Measurements from ENCODE around the gene CAB39. TPM values are rescaled to one million over a fixed set of nuclear protein-coding genes. Genes with fewer than 3 reads are reported as not detected.

The CAB39 gene
- total and polyA plus RNA-seq, 2 of the 8 experiments (the other 6 are each of a cell fraction or from before 2014, with no cell fraction given), result 16.4 to 50.5 TPM

DNA sequence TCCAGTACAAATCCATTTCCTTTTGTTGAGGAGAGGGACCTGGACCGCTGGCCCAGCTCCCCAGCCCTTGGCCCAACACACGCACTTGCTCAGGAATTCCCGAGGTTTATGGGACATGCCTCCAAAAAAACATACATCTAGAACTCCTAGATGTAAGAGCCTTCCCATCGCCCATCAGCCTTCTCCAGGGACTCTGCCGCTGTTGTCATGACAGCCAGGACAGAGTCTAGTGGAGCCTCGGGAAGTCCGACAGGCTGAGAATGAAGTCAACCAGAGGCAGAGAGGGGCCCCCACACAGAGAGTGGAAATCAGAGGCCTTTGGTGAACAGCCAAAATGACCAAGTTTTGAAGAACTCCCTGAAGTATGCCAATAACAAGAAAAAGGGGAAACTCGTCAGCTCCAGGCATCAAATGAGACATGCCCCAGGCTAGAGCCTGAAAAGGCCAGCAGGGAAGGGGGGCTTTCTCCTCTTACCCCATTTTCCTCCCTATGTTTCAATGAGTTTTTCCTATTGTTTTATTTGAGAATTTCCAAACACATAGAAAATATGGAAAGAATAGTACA is 43.2 kb upstream of the CAB39 start:
- Histone ChIP-seq H3K4me2 (ENCODE audit: insufficient read depth in 1 of 2, low read depth in 2 of 2, low read length in 2 of 2) (no peak overlapping the region), H2BK15ac (ENCODE audit: low read length) (no peak overlapping the region), H3K4me1 (replicated peaks in 1 of 4; ENCODE audit: control insufficient read depth in 3 of 4, insufficient read depth in 4 of 4, low read length in 3 of 4) (peaks cover 7 to 18% (median 11%) of the 10 kb centered on the region in 4 experiments; a peak in 6 of 7 replicates), H4K5ac (ENCODE audit: insufficient read length, low read depth, low read length) (no peak overlapping the region), H2BK12ac (ENCODE audit: low read depth, low read length) (no peak overlapping the region), H2BK5ac (ENCODE audit: low read depth, low read length) (no peak overlapping the region), H3K27ac (ENCODE audit: low read depth, low read length) (no peak overlapping the region), H3K4me3 (ENCODE audit: extremely low read depth in 1 of 4, insufficient read depth in 2 of 4, low read depth in 3 of 4, low read length in 4 of 4) (no peak overlapping the region), H2BK120ac (replicated peaks; ENCODE audit: low read depth, low read length) (no peak overlapping the region), H3K23ac (ENCODE audit: insufficient read length) (no peak overlapping the region), H3K9ac (replicated peaks in 1 of 4; ENCODE audit: extremely low read depth in 1 of 4, low read depth in 3 of 4, low read length in 3 of 4) (no peak overlapping the region; a peak in 1 of 7 replicates), H3K27me3 (replicated peaks in 1 of 4; ENCODE audit: control insufficient read depth in 3 of 4, extremely low read depth in 1 of 4, insufficient read depth in 3 of 4, low read length in 3 of 4) (peaks cover 0 to 3% (median 1%) of the 10 kb centered on the region in 4 experiments; a peak in 3 of 7 replicates), H3K36me3 (ENCODE audit: control insufficient read depth in 2 of 4, insufficient read depth in 4 of 4, low read length in 3 of 4) (no peaks in the 10 kb centered on the region), H3K79me1 (ENCODE audit: low read depth, low read length) (no peaks in the 10 kb centered on the region), H2BK20ac (ENCODE audit: low read length) (no peak overlapping the region), H3K14ac (ENCODE audit: insufficient read length) (no peak overlapping the region), H3K9me3 (ENCODE audit: insufficient read depth in 2 of 2, low read depth in 1 of 2, low read length in 1 of 2) (no peaks in the 10 kb centered on the region), H2AK5ac (ENCODE audit: low read depth, low read length) (no peak overlapping the region), H3K23me2 (ENCODE audit: low read depth, low read length) (no peaks in the 10 kb centered on the region), H3K18ac (ENCODE audit: extremely low read depth, low read length) (no peak overlapping the region; the same call in 1 of the 2 replicates), H4K8ac (ENCODE audit: extremely low read depth, insufficient read depth, low read length) (no peak overlapping the region), H3K4ac (replicated peaks; ENCODE audit: insufficient read length, low read depth, low read length) (no peak overlapping the region), H4K91ac (replicated peaks; ENCODE audit: insufficient read length, low read length) (no peak overlapping the region), H3K56ac (replicated peaks; ENCODE audit: insufficient read length, low read depth, low read length) (no peak overlapping the region), H4K20me1 (replicated peaks in 1 of 2; ENCODE audit: control insufficient read depth in 1 of 2, insufficient read depth in 2 of 2, low read length in 2 of 2) (no peaks in the 10 kb centered on the region), H3K79me2 (ENCODE audit: control insufficient read depth in 1 of 2, insufficient read depth in 2 of 2, low read length in 2 of 2) (no peaks in the 10 kb centered on the region), H2AFZ (ENCODE audit: low read length) (no peak overlapping the region)
- DNase-seq (ENCODE audit: low read depth in 1 of 2, low spot score in 2 of 2) (no peak), FAIRE-seq (no peak)
- CTCF ChIA-PET (ENCODE audit: partially characterized antibody), result interaction anchor here (0.9 to 1.4 kb wide), 3 partner anchors 129 to 602 kb away, joined by 3 to 5 read pairs (median 3); no protein-coding TSS in a partner anchor
- POLR2A ChIA-PET (ENCODE audit: partially characterized antibody), result interaction anchor here (1.6 kb wide), 1 partner anchor 9 kb away, joined by 3 read pairs; no protein-coding TSS in a partner anchor
- WGBS, 2 experiments (ENCODE audit: extremely low coverage in 1 of 2, insufficient coverage in 1 of 2, insufficient read length in 1 of 2, insufficient replicate concordance in 2 of 2, low coverage in 1 of 2, low lambda C conversion rate in 2 of 2, missing lambda C conversion rate in 1 of 2), result 93% methylated on average over 8 of the region's 8 CpGs; no CpG with 5 or more reads in 1 of the 2 experiments
- no peak for TF ChIP-seq POLR2A (IDR thresholded peaks at IDR 0.05; ENCODE audit: control extremely low read depth in 1 of 2, low read depth in 2 of 2, low read length in 2 of 2)
- no peak for TF ChIP-seq CTCF (IDR thresholded peaks at IDR 0.05; ENCODE audit: control extremely low read depth in 1 of 3, insufficient read depth in 1 of 3, low read depth in 1 of 3, low read length in 3 of 3)
- TF ChIP-seq RAD21 (IDR thresholded peaks at IDR 0.05 in 1 of 2, conservative IDR thresholded peaks at IDR 0.05 in 1 of 2; ENCODE audit: low read depth in 2 of 2, low read length in 2 of 2), result no peak
- no peak for TF ChIP-seq EGR1 (IDR thresholded peaks at IDR 0.05; ENCODE audit: borderline replicate concordance, low read depth, low read length)
- TF ChIP-seq RNF2 (IDR thresholded peaks at IDR 0.05; ENCODE audit: borderline replicate concordance, low read depth, low read length, missing control alignments, poor library complexity, severe bottlenecking), result no peak
- TF ChIP-seq CBX8 (IDR thresholded peaks at IDR 0.05; ENCODE audit: borderline replicate concordance, low read depth, low read length), result no peak
- no peak for TF ChIP-seq MAFK (IDR thresholded peaks at IDR 0.05; ENCODE audit: low read depth, low read length)
- no peak for TF ChIP-seq SRF (IDR thresholded peaks at IDR 0.05; ENCODE audit: low read depth, low read length)
- TF ChIP-seq RBBP5 (IDR thresholded peaks at IDR 0.05; ENCODE audit: borderline replicate concordance, low read depth, low read length), result no peak
- TF ChIP-seq BACH1 (IDR thresholded peaks at IDR 0.05; ENCODE audit: low read length), result no peak

Data from H1 (cell line).